Measurements from ENCODE around the gene PXDC1. TPM values are rescaled to one million over a fixed set of nuclear protein-coding genes. Genes with fewer than 3 reads are reported as not detected.

PXDC1 gene
- total RNA-seq, 2 experiments from 2014 or later = 0.17 to 0.27 TPM

GRCh38 chr6:3742076-3742425, 9.5 kb downstream of the PXDC1 start:
- H3K27me3 Mint-ChIP-seq = peaks cover 13% of the 10 kb centered on the region
- ChIA-PET CTCF (interaction anchor here (0.9 kb wide), 1 partner anchor 236 kb away, joined by 3 read pairs; no protein-coding TSS in a partner anchor), POLR2A (no interaction called here)
- no peaks in the 10 kb centered on the region for H3K9me3 ChIP-seq (ENCODE audit: control insufficient read depth in 1 of 2, insufficient read depth in 1 of 2, low read length in 2 of 2)
- TF ChIP-seq CTCF (IDR thresholded peaks at IDR 0.05) = no peak
- H3K27ac Mint-ChIP-seq = peak overlapping the region; percentile 2
- H3K4me1 Mint-ChIP-seq (ENCODE audit: low read depth) = peaks cover 8% of the 10 kb centered on the region
- no peak overlapping the region for H3K27ac ChIP-seq (ENCODE audit: low read depth in 1 of 2, low read length in 2 of 2)
- no peak for DNase-seq
- H3K4me3 Mint-ChIP-seq = no peak overlapping the region
- H3K36me3 ChIP-seq (ENCODE audit: insufficient read depth, low read length) = no peaks in the 10 kb centered on the region
- H3K4me3 ChIP-seq (ENCODE audit: low read length) = no peak overlapping the region
- H3K36me3 Mint-ChIP-seq (ENCODE audit: low read depth) = no peaks in the 10 kb centered on the region
- intact Hi-C loops (cut with DNase I, micrococcal nuclease) = loop anchor here (1.0 to 5.0 kb wide), 9 partner anchors 191 to 1195 kb away; no protein-coding TSS in a partner anchor
- no peak for ATAC-seq (ENCODE audit: poor library complexity)
- H3K27me3 ChIP-seq (ENCODE audit: control insufficient read depth in 1 of 2, insufficient read depth in 2 of 2, low read length in 2 of 2) = peaks cover 0 to 9% of the 10 kb centered on the region in 2 experiments
- no peaks in the 10 kb centered on the region for H3K9me3 Mint-ChIP-seq
- peaks cover 11% of the 10 kb centered on the region for H3K4me1 ChIP-seq (ENCODE audit: insufficient read depth, low read length)

- TF ChIP-seq CTCF (IDR thresholded peaks at IDR 0.05) = no peak
- no peak for ATAC-seq (ENCODE audit: poor library complexity)
- no peak for DNase-seq
- no peaks in the 10 kb centered on the region for H3K9me3 Mint-ChIP-seq
- ChIA-PET CTCF (interaction anchor here (0.9 kb wide), 1 partner anchor 237 kb away, joined by 3 read pairs; no protein-coding TSS in a partner anchor), POLR2A (no interaction called here)
- no peaks in the 10 kb centered on the region for H3K36me3 Mint-ChIP-seq (ENCODE audit: low read depth)
- H3K27ac ChIP-seq (ENCODE audit: low read depth in 1 of 2, low read length in 2 of 2) = no peak overlapping the region
- H3K9me3 ChIP-seq (ENCODE audit: control insufficient read depth in 1 of 2, insufficient read depth in 1 of 2, low read length in 2 of 2) = no peaks in the 10 kb centered on the region
- intact Hi-C loops (cut with DNase I, micrococcal nuclease) = loop anchor here (5.0 kb wide), 3 partner anchors 251 to 1196 kb away; no protein-coding TSS in a partner anchor
- peaks cover 11% of the 10 kb centered on the region for H3K4me1 ChIP-seq (ENCODE audit: insufficient read depth, low read length)
- H3K4me3 Mint-ChIP-seq = no peak overlapping the region
- no peak overlapping the region for H3K27ac Mint-ChIP-seq
- peaks cover 0 to 7% of the 10 kb centered on the region in 2 experiments for H3K27me3 ChIP-seq (ENCODE audit: control insufficient read depth in 1 of 2, insufficient read depth in 2 of 2, low read length in 2 of 2)
- peaks cover 18% of the 10 kb centered on the region for H3K27me3 Mint-ChIP-seq
- no peak overlapping the region for H3K4me3 ChIP-seq (ENCODE audit: low read length)
- H3K4me1 Mint-ChIP-seq (ENCODE audit: low read depth) = peaks cover 8% of the 10 kb centered on the region
- H3K36me3 ChIP-seq (ENCODE audit: insufficient read depth, low read length) = no peaks in the 10 kb centered on the region
These were observed 10.0 kb downstream of the PXDC1 start for GRCh38 chr6:3741477-3741871.

GRCh38 chr6:3740551-3741476, 10.7 kb downstream of the PXDC1 start:
- no peak overlapping the region for H3K4me3 Mint-ChIP-seq
- no peaks in the 10 kb centered on the region for H3K36me3 ChIP-seq (ENCODE audit: insufficient read depth, low read length)
- TF ChIP-seq CTCF (IDR thresholded peaks at IDR 0.05) = no peak
- H3K27me3 ChIP-seq (ENCODE audit: control insufficient read depth in 1 of 2, insufficient read depth in 2 of 2, low read length in 2 of 2) = peaks cover 0 to 7% of the 10 kb centered on the region in 2 experiments
- H3K36me3 Mint-ChIP-seq (ENCODE audit: low read depth) = no peaks in the 10 kb centered on the region
- no peak overlapping the region for H3K27ac Mint-ChIP-seq
- no peak overlapping the region for H3K27ac ChIP-seq (ENCODE audit: low read depth in 1 of 2, low read length in 2 of 2)
- intact Hi-C loops (cut with DNase I, micrococcal nuclease) = loop anchor here (5.0 kb wide), 3 partner anchors 251 to 1196 kb away; no protein-coding TSS in a partner anchor
- H3K9me3 ChIP-seq (ENCODE audit: control insufficient read depth in 1 of 2, insufficient read depth in 1 of 2, low read length in 2 of 2) = no peaks in the 10 kb centered on the region
- H3K9me3 Mint-ChIP-seq = no peaks in the 10 kb centered on the region
- DNase-seq (no peak), ATAC-seq (ENCODE audit: poor library complexity) (no peak)
- ChIA-PET POLR2A (no interaction called here), CTCF (interaction anchor here (0.6 to 0.9 kb wide), 2 partner anchors 238 to 631 kb away, joined by 3 read pairs; no protein-coding TSS in a partner anchor)
- peaks cover 8% of the 10 kb centered on the region for H3K4me1 Mint-ChIP-seq (ENCODE audit: low read depth)
- peaks cover 24% of the 10 kb centered on the region for H3K27me3 Mint-ChIP-seq
- H3K4me3 ChIP-seq (ENCODE audit: low read length) = no peak overlapping the region
- H3K4me1 ChIP-seq (ENCODE audit: insufficient read depth, low read length) = peaks cover 11% of the 10 kb centered on the region

Data from CD4-positive, alpha-beta T cell (primary cell).